HUES6 (cell line): Measurements from ENCODE around the gene C22orf23.
"Not testable (repeated sequence)": the region's sequence is repeated elsewhere in the genome, so short reads cannot be mapped to it uniquely, and the experiment has no call there.

Experiments used
- H3K27ac ChIP-seq: 2 replicates; pipeline ENCODE4 v1.7.0; 2013; ENCODE audit warnings: low read depth, mild to moderate bottlenecking, low read length, inconsistent platforms
- H3K27me3 ChIP-seq: 2 replicates; pipeline ENCODE4 v1.6.1; 2013; ENCODE audit warnings: low read length; ENCODE audit not compliant: control insufficient read depth, insufficient read depth
- H3K36me3 ChIP-seq: 2 replicates; pipeline ENCODE4 v1.6.1; 2013; ENCODE audit warnings: low read length; ENCODE audit not compliant: control insufficient read depth, insufficient read depth
- H3K4me1 ChIP-seq: 2 replicates; pipeline ENCODE4 v1.6.1; 2013; ENCODE audit warnings: low read length; ENCODE audit not compliant: control insufficient read depth, insufficient read depth
- H3K4me3 ChIP-seq: 2 replicates; pipeline ENCODE4 v1.5.1; 2013; ENCODE audit warnings: low read depth, low read length
- H3K9ac ChIP-seq: one replicate; pipeline ENCODE4 v1.6.1; 2013; ENCODE audit warnings: mild to moderate bottlenecking, low read length
- H3K9me3 ChIP-seq: 2 replicates; pipeline ENCODE4 v1.6.1; 2013; ENCODE audit warnings: low read depth, low read length; ENCODE audit not compliant: control insufficient read depth, insufficient read depth

C22orf23 gene

DNA sequence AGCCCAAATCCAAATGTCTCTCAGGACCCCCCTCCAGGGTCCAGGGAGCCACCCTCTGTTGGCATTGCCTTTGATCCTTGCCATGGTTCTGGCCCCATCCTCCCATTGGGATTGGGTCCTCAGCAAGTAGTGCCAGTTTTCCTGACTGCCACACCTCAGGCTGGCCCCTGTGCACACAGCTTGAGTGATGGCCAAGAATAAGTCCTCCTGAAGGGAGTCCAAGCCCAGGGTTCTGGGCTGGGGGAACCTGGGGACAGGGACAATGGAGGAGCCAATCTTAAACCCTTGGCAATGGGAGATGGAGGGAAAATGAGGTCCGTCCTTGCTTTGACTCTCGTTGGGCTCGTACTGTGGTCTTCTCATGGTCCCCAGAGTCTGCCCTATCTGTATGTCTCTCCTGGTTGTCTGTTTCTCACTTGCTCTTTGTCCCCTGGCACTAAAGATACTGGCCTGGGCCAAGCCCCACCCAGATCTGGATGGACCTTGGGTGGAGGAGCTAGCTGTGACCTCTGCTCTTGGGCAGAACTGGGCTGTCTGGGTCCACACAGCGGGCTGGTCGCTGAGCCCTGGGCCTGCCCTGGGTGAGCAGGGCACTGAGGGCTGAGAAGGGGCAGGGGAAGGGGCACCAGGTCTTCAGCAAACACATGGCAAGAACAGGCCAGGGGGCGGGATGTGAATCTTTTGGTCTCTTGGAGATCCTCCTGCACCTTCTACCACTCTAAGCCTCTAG lies 28.0 kb upstream of the C22orf23 start:
- Histone ChIP-seq H3K4me3 (no peak overlapping the region), H3K9me3 (no peaks in the 10 kb centered on the region), H3K27me3 (peaks cover 29% of the 10 kb centered on the region), H3K9ac (no peak overlapping the region), H3K4me1 (peaks cover 33% of the 10 kb centered on the region), H3K27ac (no peak overlapping the region), H3K36me3 (no peaks in the 10 kb centered on the region)

GRCh38 chr22:37979782-37980181 lies 26.4 kb upstream of the C22orf23 start:
- Histone ChIP-seq H3K27ac (no peak overlapping the region), H3K4me3 (no peak overlapping the region), H3K4me1 (peaks cover 24% of the 10 kb centered on the region), H3K27me3 (peaks cover 24% of the 10 kb centered on the region), H3K9ac (no peak overlapping the region), H3K36me3 (peaks cover 7% of the 10 kb centered on the region; the same call in 1 of the 2 replicates), H3K9me3 (no peaks in the 10 kb centered on the region)

- H3K9me3 ChIP-seq: no peaks in the 10 kb centered on the region
- peaks cover 22% of the 10 kb centered on the region for H3K4me1 ChIP-seq
- H3K4me3 ChIP-seq: no peak overlapping the region
- H3K27ac ChIP-seq: no peak overlapping the region
- H3K27me3 ChIP-seq: peaks cover 2% of the 10 kb centered on the region; the same call in 1 of the 2 replicates
- H3K36me3 ChIP-seq: peaks cover 8% of the 10 kb centered on the region; the same call in 1 of the 2 replicates
- no peak overlapping the region for H3K9ac ChIP-seq
Measured at GRCh38 chr22:37976547-37976946, 23.1 kb upstream of the C22orf23 start.

DNA sequence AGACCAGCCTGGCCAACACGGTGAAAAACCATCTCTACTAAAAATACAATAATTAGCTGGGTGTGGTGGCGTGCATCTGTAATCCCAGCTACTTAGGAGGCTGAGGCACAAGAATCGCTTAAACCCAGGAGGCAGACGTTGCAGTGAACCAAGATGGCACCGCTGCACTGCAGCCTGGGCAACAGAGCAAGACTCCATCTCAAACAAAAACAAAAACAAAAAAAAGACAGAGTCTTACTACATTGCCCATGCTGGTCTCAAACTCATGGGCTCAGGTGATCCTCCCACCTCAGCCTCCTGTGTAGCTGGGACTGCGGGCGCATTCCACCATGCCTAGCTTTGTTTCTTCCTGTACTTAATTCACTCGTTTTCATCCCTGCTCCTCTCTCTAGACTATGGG lies 22.6 kb upstream of the C22orf23 start:
- H3K4me1 ChIP-seq: peaks cover 27% of the 10 kb centered on the region
- H3K4me3 ChIP-seq, H3K27me3 ChIP-seq, H3K27ac ChIP-seq, H3K9me3 ChIP-seq, H3K36me3 ChIP-seq, H3K9ac ChIP-seq: not testable (repeated sequence)

- peaks cover 8% of the 10 kb centered on the region; the same call in 1 of the 2 replicates for H3K36me3 ChIP-seq
- no peak overlapping the region for H3K27ac ChIP-seq
- no peak overlapping the region for H3K4me3 ChIP-seq
Measured at GRCh38 chr22:37975153-37975552, 21.8 kb upstream of the C22orf23 start.

DNA sequence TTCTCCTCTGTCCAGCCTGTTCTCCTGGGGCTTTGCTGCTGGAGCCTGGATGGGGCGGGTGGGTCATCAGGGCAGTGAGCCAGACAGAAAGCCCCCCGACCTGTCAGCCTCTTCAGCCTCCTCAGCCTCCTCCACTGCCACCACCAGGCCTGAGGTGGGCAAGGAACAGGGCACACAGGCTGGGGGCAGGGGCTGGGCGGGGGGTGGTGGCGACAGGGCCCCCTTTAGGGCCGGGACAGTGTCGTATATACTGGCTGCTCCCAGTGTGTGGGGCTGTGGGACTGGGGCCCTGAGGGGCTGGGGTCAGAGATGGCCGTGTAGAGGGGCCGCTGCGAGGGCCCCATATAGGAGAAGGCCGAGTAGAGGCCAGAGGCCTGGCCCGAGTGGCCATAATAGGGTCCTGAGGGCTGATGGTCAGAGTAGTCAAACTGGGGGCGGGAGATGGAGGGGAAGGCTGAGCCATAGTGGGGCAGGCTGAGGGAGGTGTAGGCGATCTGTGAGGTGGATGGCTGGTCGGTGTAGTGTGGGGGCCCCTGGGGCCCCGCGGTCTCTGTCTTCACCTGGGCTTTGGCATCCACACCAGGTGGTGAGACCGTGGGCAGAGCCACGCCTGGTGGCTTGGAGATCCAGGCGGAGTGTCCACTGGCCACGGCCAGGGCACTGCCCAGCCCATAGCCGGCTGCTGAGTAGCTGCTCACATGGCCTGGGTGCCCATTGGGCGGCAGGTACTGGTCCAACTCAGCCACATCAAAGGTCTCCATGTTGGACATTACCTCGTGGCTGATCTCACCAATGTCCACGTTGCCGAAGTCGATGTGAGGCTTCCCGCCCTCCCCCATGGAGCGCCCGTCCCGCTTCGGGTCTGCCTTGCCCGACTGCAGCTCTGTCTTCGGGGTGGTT lies 20.1 kb upstream of the C22orf23 start:
- H3K4me3 ChIP-seq: no peak overlapping the region
- H3K36me3 ChIP-seq: peaks cover 11% of the 10 kb centered on the region
- no peak overlapping the region for H3K27ac ChIP-seq
- H3K4me1 ChIP-seq: peaks cover 18% of the 10 kb centered on the region
- H3K27me3 ChIP-seq: no peaks in the 10 kb centered on the region
- H3K9me3 ChIP-seq: no peaks in the 10 kb centered on the region
- no peak overlapping the region for H3K9ac ChIP-seq

More at GRCh38 chr22:37975153-37975552, 21.8 kb upstream of the C22orf23 start:
- no peaks in the 10 kb centered on the region for H3K9me3 ChIP-seq
- H3K4me1 ChIP-seq: peaks cover 26% of the 10 kb centered on the region
- no peak overlapping the region for H3K9ac ChIP-seq
- no peaks in the 10 kb centered on the region for H3K27me3 ChIP-seq

GRCh38 chr22:37972527-37972926 lies 19.1 kb upstream of the C22orf23 start:
- Histone ChIP-seq H3K9me3 (no peaks in the 10 kb centered on the region), H3K4me1 (peaks cover 18% of the 10 kb centered on the region), H3K27ac (no peak overlapping the region), H3K4me3 (no peak overlapping the region), H3K27me3 (no peaks in the 10 kb centered on the region), H3K36me3 (peaks cover 21% of the 10 kb centered on the region), H3K9ac (no peak overlapping the region)

- H3K27ac ChIP-seq: no peak overlapping the region
- H3K4me3 ChIP-seq: peak overlapping the region; percentile 28
- H3K9me3 ChIP-seq: no peaks in the 10 kb centered on the region
- no peak overlapping the region for H3K9ac ChIP-seq
- H3K4me1 ChIP-seq: peaks cover 18% of the 10 kb centered on the region
- peaks cover 28% of the 10 kb centered on the region for H3K36me3 ChIP-seq
- no peaks in the 10 kb centered on the region for H3K27me3 ChIP-seq
Measured at GRCh38 chr22:37971475-37972434, 18.4 kb upstream of the C22orf23 start.

- Histone ChIP-seq H3K4me1 (peaks cover 18% of the 10 kb centered on the region), H3K9ac (no peak overlapping the region), H3K27ac (no peak overlapping the region), H3K4me3 (no peak overlapping the region), H3K36me3 (peaks cover 36% of the 10 kb centered on the region), H3K27me3 (no peaks in the 10 kb centered on the region), H3K9me3 (no peaks in the 10 kb centered on the region)
Measured at GRCh38 chr22:37970864-37971263, 17.5 kb upstream of the C22orf23 start.

DNA sequence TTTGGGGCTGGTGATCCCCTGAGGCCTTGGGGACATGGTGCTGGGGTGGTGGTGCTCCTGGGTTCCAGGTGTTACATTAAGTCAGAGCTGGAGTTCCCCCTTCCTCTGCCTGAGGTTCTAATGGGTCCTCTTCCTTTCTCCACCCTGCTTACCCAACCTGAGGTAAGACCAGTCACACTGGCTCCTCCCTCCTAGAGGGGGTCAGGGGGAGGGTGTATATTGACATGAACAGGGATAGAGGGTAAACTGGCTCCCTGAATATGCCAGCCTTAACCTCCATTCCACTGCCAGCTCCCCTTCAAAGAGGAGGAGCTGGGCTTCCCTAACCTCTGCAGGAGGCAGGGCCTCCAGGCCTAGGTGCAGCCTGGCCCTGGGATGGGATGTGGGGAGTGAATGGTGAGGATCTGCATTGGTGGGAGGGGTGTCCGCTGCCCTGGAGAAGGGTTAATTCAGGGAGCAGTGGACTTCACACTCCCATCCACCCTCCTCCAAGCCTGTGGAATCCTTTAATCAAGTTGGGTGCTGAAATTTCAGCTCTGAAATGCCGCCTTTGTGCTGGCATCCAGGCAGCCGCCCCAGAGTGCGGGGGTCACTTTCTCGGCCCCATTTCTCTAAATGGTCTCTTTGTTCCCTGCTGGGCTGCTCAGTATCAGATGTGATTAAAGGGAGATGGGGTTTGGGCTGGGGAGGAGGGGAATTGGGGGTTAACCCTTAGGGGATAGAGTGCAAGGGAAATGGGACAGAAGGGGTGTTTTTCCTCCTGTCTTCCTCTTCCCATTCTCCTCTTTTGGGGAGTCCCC lies 15.3 kb upstream of the C22orf23 start:
- Histone ChIP-seq H3K4me3 (no peak overlapping the region), H3K27me3 (no peaks in the 10 kb centered on the region), H3K9me3 (no peaks in the 10 kb centered on the region), H3K27ac (no peak overlapping the region), H3K36me3 (peaks cover 34% of the 10 kb centered on the region), H3K9ac (no peak overlapping the region), H3K4me1 (peaks cover 18% of the 10 kb centered on the region)
